ENCODE results near the gene SIRPB2.

DNA sequence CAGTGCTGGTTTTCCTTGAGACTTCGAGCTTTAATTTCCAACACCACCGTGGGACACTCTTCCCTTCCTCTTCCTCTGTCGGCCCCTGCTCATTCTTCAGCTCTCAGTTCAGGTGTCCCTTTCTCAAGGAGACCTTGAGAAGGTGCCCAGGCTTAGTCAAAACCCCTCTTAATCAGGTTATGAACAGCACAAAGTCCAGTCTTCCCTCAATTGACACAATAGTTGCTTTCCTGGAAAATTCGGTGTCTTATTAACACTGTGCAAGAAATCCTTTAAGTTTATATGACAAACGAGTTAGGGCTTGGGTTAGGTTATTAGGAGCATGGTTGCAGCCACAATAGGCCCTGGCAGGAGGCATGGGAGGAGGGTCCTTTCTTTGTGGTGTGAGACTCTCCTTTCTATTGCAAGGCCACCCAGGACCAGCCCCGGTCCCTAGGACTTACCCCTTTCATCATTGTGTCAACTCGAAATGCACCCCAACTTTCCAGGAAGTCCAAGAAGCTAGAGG lies 23.0 kb downstream of the SIRPB2 start:
- no peak for TF ChIP-seq CTCF (conservative IDR thresholded peaks at IDR 0.05 in 1 of 2, IDR thresholded peaks at IDR 0.05 in 1 of 2; ENCODE audit: low read depth in 1 of 2, low read length in 2 of 2)
- TF ChIP-seq EZH2 (IDR thresholded peaks at IDR 0.05; ENCODE audit: low read length, missing control alignments), result no peak

All from fibroblast of lung (primary cell).